Common myeloid progenitor, CD34-positive (primary cell): ENCODE measurements around the gene GPX7.

Experiments used
- CTCF ChIA-PET: fragments of 350-600 bp; sonication (Branson Sonifier 250); formaldehyde crosslinking; loops from one replicate; lab custom pipeline; 2021; ENCODE audit warnings: antibody characterized with exemption; lab: Charles Lee
- POLR2A ChIA-PET: fragments of 350-600 bp; sonication (Branson Sonifier 250); formaldehyde crosslinking; loops from one replicate; lab custom pipeline; 2021; ENCODE audit warnings: antibody characterized with exemption; lab: Charles Lee
- DNase-seq, 3 donors: peaks; one replicate each; pipeline versions ENCODE4 v3.0.0 to v3.0.0-alpha.2; 2013
- H3K27ac ChIP-seq, 2 experiments: 1 replicate in 1 of 2; 2 replicates in 1 of 2; pipeline ENCODE4 v1.7.0; 2013; ENCODE audit warnings: inconsistent platforms in 2 of 2, low read length in 2 of 2, mild to moderate bottlenecking in 2 of 2, low read depth in 1 of 2, moderate library complexity in 1 of 2; ENCODE audit not compliant: severe bottlenecking in 2 of 2, insufficient read depth in 1 of 2, poor library complexity in 1 of 2
- H3K27me3 ChIP-seq, 5 experiments: replicated peaks in 2 of 5; 1 replicate in 3 of 5; 2 replicates in 2 of 5; pipeline versions ENCODE4 v1.6.1 to v1.7.0; 2013; ENCODE audit warnings: low read length in 4 of 5, mild to moderate bottlenecking in 2 of 5, moderate library complexity in 2 of 5, inconsistent platforms in 1 of 5; ENCODE audit not compliant: insufficient read depth in 5 of 5, control insufficient read depth in 4 of 5
- H3K36me3 ChIP-seq, 4 experiments: 1 replicate in 2 of 4; 2 replicates in 2 of 4; pipeline versions ENCODE4 v1.6.1 to v1.7.0; 2013; ENCODE audit warnings: low read length in 3 of 4, control low read depth in 1 of 4, mild to moderate bottlenecking in 1 of 4; ENCODE audit not compliant: control insufficient read depth in 4 of 4, insufficient read depth in 4 of 4
- H3K4me1 ChIP-seq, 4 experiments: 1 replicate in 3 of 4; 2 replicates in 1 of 4; pipeline versions ENCODE4 v1.6.1 to v1.7.1; 2013; ENCODE audit warnings: low read length in 3 of 4, mild to moderate bottlenecking in 3 of 4, control low read depth in 1 of 4, inconsistent platforms in 1 of 4, moderate library complexity in 1 of 4; ENCODE audit not compliant: control insufficient read depth in 4 of 4, insufficient read depth in 4 of 4; ENCODE audit errors: control extremely low read depth in 1 of 4
- H3K4me3 ChIP-seq, 7 experiments: 1 replicate in 4 of 7; 2 replicates in 3 of 7; pipeline versions ENCODE4 v1.5.1 to v1.7.0; 2013; ENCODE audit warnings: mild to moderate bottlenecking in 7 of 7, low read length in 6 of 7, moderate library complexity in 6 of 7, inconsistent platforms in 2 of 7, low read depth in 2 of 7, control low read depth in 1 of 7; ENCODE audit not compliant: insufficient read depth in 4 of 7, control insufficient read depth in 1 of 7; ENCODE audit errors: extremely low read depth in 1 of 7
- H3K9me3 ChIP-seq, 5 experiments: 1 replicate in 4 of 5; 2 replicates in 1 of 5; pipeline versions ENCODE4 v1.6.1 to v1.7.1; 2013; ENCODE audit warnings: low read length in 4 of 5, mild to moderate bottlenecking in 2 of 5, inconsistent platforms in 1 of 5, low read depth in 1 of 5, moderate library complexity in 1 of 5; ENCODE audit not compliant: control insufficient read depth in 4 of 5, insufficient read depth in 2 of 5; ENCODE audit errors: control extremely low read depth in 1 of 5
- WGBS: methylation state at CpG from one replicate; pipeline ENCODE4 v1.1.5; 2013; ENCODE audit not compliant: insufficient coverage; 5-methylcytosine and 5-hydroxymethylcytosine counted together

Gene GPX7

DNA sequence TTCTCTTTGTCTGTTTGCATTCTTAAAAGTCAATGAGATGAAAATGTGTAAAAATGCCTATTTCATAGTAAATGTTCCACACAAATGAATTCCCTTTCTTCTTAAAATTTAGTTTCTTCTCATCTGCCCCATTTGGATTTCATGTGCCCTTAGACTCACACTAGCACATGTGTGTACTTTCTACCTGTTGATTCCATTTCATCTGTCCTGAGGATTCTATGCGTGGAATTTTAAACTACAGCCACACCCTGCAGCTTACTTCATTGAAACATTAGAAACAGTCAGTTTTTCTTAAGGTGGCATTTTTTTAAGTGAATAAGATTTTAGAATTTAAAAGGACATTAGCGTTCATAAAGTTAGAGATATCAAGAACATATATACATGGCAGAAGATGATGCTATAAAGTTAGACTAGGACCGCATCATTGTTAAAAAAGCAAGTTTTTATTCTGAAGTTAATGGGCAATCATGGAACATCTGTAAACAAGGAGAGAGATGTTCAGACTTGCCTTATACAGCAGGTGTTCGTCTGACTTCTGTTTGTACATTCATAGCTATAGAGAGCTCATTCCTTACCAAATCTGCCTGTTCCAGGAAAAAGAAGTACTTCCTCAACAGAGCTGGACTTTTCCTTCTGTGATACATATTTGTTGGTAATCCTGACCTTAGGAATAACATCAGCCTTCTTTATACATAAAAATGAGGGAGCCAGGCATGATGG lies 45.4 kb upstream of the GPX7 start:
- H3K9me3 ChIP-seq, result no peaks in the 10 kb centered on the region
- WGBS, result 100% methylated on average over 2 of the region's 4 CpGs
- peaks cover 10 to 25% (median 16%) of the 10 kb centered on the region in 4 experiments for H3K4me1 ChIP-seq
- H3K27me3 ChIP-seq, result no peaks in the 10 kb centered on the region
- ChIA-PET CTCF (interaction anchor here (1.4 to 1.6 kb wide), 2 partner anchors 11 to 13 kb away, joined by 3 read pairs; no protein-coding TSS in a partner anchor), POLR2A (no interaction called here)
- no peaks in the 10 kb centered on the region for H3K36me3 ChIP-seq
- H3K27ac ChIP-seq, result no peak overlapping the region
- no peak overlapping the region for H3K4me3 ChIP-seq
- no peak for DNase-seq

DNA sequence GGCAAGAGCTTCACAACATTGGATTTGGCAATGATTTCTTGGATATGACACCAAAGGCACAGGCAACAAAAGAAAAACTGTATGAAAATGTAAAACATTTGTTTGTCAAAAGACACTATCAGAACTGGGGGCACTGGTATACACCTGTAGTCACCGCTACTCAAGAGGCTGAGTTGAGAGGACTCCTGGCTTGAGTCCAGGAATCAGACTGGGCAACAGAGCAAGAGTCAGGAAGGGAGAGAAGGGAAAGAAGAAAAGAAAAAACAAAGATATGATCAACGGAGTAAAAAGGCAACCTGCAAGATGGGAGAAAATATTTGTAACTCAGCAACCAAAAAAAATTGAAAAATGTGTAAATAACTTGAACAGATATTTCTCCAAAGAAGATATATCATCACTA lies 43.2 kb upstream of the GPX7 start:
- H3K4me3 ChIP-seq, result no peak overlapping the region
- H3K27me3 ChIP-seq, result no peaks in the 10 kb centered on the region
- no peaks in the 10 kb centered on the region for H3K36me3 ChIP-seq
- 100% methylated on average over 1 of the region's 2 CpGs for WGBS
- peaks cover 8 to 15% (median 13%) of the 10 kb centered on the region in 4 experiments for H3K4me1 ChIP-seq
- DNase-seq, result no peak
- CTCF ChIA-PET, result interaction anchor here (1.1 kb wide), 1 partner anchor 9 kb away, joined by 6 read pairs; no protein-coding TSS in a partner anchor
- POLR2A ChIA-PET, result no interaction called here
- no peaks in the 10 kb centered on the region for H3K9me3 ChIP-seq
- H3K27ac ChIP-seq, result no peak overlapping the region

DNA sequence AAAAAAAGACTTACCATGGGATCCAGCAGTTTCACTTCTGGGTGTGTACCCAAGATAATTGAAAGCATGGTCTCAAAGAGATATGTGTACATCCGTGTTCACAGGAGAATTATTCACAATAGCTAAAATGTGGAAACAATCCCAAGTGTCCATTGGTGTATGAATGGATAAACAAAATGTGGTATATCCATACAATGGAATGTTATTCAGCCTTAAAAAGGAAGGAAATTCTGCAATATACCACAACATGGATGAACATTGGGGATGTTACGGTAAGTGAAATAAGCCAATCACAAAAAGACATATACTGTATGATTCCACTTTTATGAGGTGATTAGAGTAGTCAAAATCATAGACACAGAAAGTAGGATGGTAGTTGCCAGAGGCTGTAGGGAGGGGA lies 42.3 kb upstream of the GPX7 start:
- Histone ChIP-seq H3K4me3 (no peak overlapping the region), H3K27ac (no peak overlapping the region), H3K9me3 (no peaks in the 10 kb centered on the region), H3K36me3 (no peaks in the 10 kb centered on the region), H3K4me1 (peaks cover 0 to 5% (median 3%) of the 10 kb centered on the region in 4 experiments), H3K27me3 (no peaks in the 10 kb centered on the region)
- ChIA-PET POLR2A (no interaction called here), CTCF (interaction anchor here (1.1 kb wide), 1 partner anchor 8 kb away, joined by 6 read pairs; no protein-coding TSS in a partner anchor)
- WGBS, result no CpG with 5 or more reads among the region's 2 CpGs
- no peak for DNase-seq

- ChIA-PET CTCF (no interaction called here), POLR2A (no interaction called here)
- no peak overlapping the region for H3K27ac ChIP-seq
- H3K4me1 ChIP-seq, result peaks cover 0 to 3% (median 0%) of the 10 kb centered on the region in 4 experiments
- H3K4me3 ChIP-seq, result no peak overlapping the region
- no peak for DNase-seq
- H3K27me3 ChIP-seq, result no peaks in the 10 kb centered on the region
- no peaks in the 10 kb centered on the region for H3K36me3 ChIP-seq
- 100% methylated on average over 1 of the region's 3 CpGs for WGBS
- no peaks in the 10 kb centered on the region for H3K9me3 ChIP-seq
Measured at GRCh38 chr1:52562766-52563165, 39.4 kb upstream of the GPX7 start.

GRCh38 chr1:52567943-52568342 lies 34.2 kb upstream of the GPX7 start:
- Histone ChIP-seq H3K4me1 (peaks cover 7 to 25% (median 23%) of the 10 kb centered on the region in 4 experiments), H3K27me3 (no peaks in the 10 kb centered on the region), H3K9me3 (no peaks in the 10 kb centered on the region), H3K36me3 (no peaks in the 10 kb centered on the region), H3K27ac (no peak overlapping the region), H3K4me3 (no peak overlapping the region)
- CTCF ChIA-PET, result interaction anchor here (1.0 to 1.7 kb wide), 4 partner anchors 9 to 52 kb away, joined by 3 to 6 read pairs (median 3); no protein-coding TSS in a partner anchor
- POLR2A ChIA-PET, result interaction anchor here (0.8 kb wide), 1 partner anchor 77 kb away, joined by 6 read pairs; no protein-coding TSS in a partner anchor
- WGBS, result 80% methylated on average over 5 of the region's 5 CpGs
- peak in 1 of 3 donors; percentile 21 for DNase-seq

DNA sequence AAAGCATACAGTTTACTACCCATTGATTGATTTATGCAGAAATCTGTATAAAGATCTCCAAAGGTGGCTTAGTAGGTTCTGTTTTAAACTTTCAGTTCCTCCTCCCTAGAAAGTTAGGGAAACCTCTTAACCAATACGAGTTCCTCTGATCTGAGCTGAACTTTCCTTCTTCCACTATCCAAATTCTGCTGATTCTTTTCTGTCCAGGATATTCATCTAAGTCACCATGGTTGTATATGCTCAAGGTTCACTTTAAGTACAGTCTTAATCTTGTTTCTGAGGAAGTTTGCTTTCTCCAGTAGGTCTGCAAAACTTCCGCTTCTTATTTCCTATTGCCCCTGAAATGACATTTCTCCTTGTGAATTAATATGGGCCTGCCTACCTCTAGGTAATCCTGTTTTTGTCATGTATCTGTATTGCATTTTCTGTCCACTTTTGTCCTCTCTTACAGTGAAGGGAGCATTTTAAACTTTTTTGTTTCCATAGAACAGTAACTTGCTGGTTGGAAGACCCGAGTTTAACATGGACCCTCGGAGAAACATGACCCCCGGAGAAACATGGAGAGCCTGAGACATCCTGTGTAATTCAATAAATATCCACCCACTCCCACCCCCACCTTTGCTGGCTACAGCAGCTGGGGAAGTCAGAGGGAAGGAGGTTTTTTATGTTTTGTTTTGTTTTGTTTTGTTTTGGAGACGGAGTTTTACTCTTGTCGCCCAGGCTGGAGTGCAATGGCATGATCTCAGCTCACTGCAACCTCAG lies 32.5 kb upstream of the GPX7 start:
- WGBS, result 61% methylated on average over 3 of the region's 7 CpGs
- ChIA-PET POLR2A (interaction anchor here (0.7 kb wide), 1 partner anchor 21 kb away, joined by 3 read pairs; no protein-coding TSS in a partner anchor), CTCF (interaction anchor here (0.6 to 1.7 kb wide), 3 partner anchors 14 to 50 kb away, joined by 3 to 4 read pairs (median 3); partner anchors contain the start of gene TUT4)
- Histone ChIP-seq H3K4me1 (peaks cover 7 to 25% (median 23%) of the 10 kb centered on the region in 4 experiments), H3K27ac (no peak overlapping the region), H3K27me3 (no peaks in the 10 kb centered on the region), H3K4me3 (peak overlapping the region in 4 of 7 experiments; percentile 3 to 47 (median 13)), H3K36me3 (no peaks in the 10 kb centered on the region), H3K9me3 (no peaks in the 10 kb centered on the region)
- DNase-seq, result peak; percentile 25 to 73 (median 61)
